K562 (cell line): Measurements from ENCODE around the gene CHD1L. TPM values are rescaled to one million over a fixed set of nuclear protein-coding genes. Genes with fewer than 3 reads are reported as not detected.
"Not testable (repeated sequence)": the region's sequence is repeated elsewhere in the genome, so short reads cannot be mapped to it uniquely, and the experiment has no call there.

Source experiments
- ATAC-seq: fragments of 200-7000 bp; cut with Tn5 transposase; 3 replicates; pipeline ENCODE4 v1.9.1; 2020; ENCODE audit warnings: moderate library complexity
- BruUV-seq: library from RNA; stranded (reverse); fragments of 400-500 nt; replicated peaks from 2 replicates; lab custom pipeline; 2021; lab: Mats Ljungman, UMichigan
- CTCF ChIA-PET: fragments of 300-600 bp; formaldehyde crosslinking; extraction: SDS; loops from one replicate; lab custom pipeline; 2021; ENCODE audit warnings: low intra/inter-chr PET ratio; lab: Yijun Ruan, JAX
- POLR2A ChIA-PET: fragments of 300-600, 350-650 bp; sonication (Branson Sonifier 250); formaldehyde crosslinking; extraction: SDS; loops from one replicate; lab custom pipeline; 2021; ENCODE audit warnings: antibody characterized with exemption, inconsistent platforms; lab: Yijun Ruan, JAX
- DNase-seq, 4 experiments: peaks; one replicate each; pipeline versions ENCODE4 v3.0.0 to v3.0.0-alpha.2; 2011 to 2018; ENCODE audit warnings: low spot score in 3 of 4, mixed read lengths in 3 of 4; ENCODE audit errors: extremely low read depth in 1 of 4
- FAIRE-seq: peaks from 2 replicates; lab custom pipeline; 2011; peaks lifted over from hg19 to GRCh38; lab: Jason Lieb, UNC
- H2AFZ ChIP-seq: 2 replicates; pipeline ENCODE4 v1.6.0; 2011; ENCODE audit warnings: low read depth, low read length, control low read depth, inconsistent platforms
- H3K27ac ChIP-seq: fragments of 200-600 bp; 3 replicates; pipeline ENCODE4 v1.8.0; 2011; ENCODE audit warnings: low read depth, mild to moderate bottlenecking, control low read depth, inconsistent platforms, low read length, moderate library complexity, mixed read lengths; ENCODE audit errors: extremely low read depth
- H3K27me3 ChIP-seq, 2 experiments: fragments of 300-600 bp in 1 of 2; 2 replicates in 1 of 2; 3 replicates in 1 of 2; pipeline versions ENCODE4 v1.6.0 to v1.8.0; 2011; ENCODE audit warnings: inconsistent platforms in 2 of 2, low read length in 2 of 2, mild to moderate bottlenecking in 1 of 2, mixed read lengths in 1 of 2, moderate library complexity in 1 of 2; ENCODE audit not compliant: control insufficient read depth in 2 of 2, insufficient read depth in 2 of 2
- H3K36me3 ChIP-seq: fragments of 300-600 bp; 3 replicates; pipeline ENCODE4 v1.8.0; 2011; ENCODE audit warnings: mild to moderate bottlenecking, low read length, inconsistent platforms; ENCODE audit not compliant: control insufficient read depth, insufficient read depth
- H3K4me1 ChIP-seq, 2 experiments: fragments of 200-600 bp in 1 of 2; replicated peaks in 1 of 2; 2 replicates in 1 of 2; 3 replicates in 1 of 2; pipeline versions ENCODE4 v1.5.1 to v1.8.0; 2011; ENCODE audit warnings: inconsistent platforms in 2 of 2, low read length in 2 of 2, mild to moderate bottlenecking in 1 of 2, mixed read lengths in 1 of 2, moderate library complexity in 1 of 2; ENCODE audit not compliant: control insufficient read depth in 2 of 2, insufficient read depth in 2 of 2
- H3K4me2 ChIP-seq: 2 replicates; pipeline ENCODE4 v1.6.1; 2011; ENCODE audit warnings: low read length, control low read depth, inconsistent platforms, mixed read lengths; ENCODE audit not compliant: insufficient read depth
- H3K4me3 ChIP-seq: fragments of 200-600 bp; sonication (generic), shearing (Covaris generic); 2 replicates; pipeline ENCODE4 v1.5.1; 2016; ENCODE audit warnings: control low read depth, inconsistent platforms
- H3K79me2 ChIP-seq: fragments of 200-600 bp; 3 replicates; pipeline ENCODE4 v1.8.0; 2011; ENCODE audit warnings: low read length, inconsistent platforms; ENCODE audit not compliant: control insufficient read depth, insufficient read depth
- H3K9ac ChIP-seq, 2 experiments: 2 replicates each; pipeline versions ENCODE4 v1.6.0 to v1.6.1; 2011; ENCODE audit warnings: low read depth in 2 of 2, low read length in 2 of 2, control low read depth in 1 of 2, inconsistent platforms in 1 of 2, mild to moderate bottlenecking in 1 of 2, mixed read lengths in 1 of 2; ENCODE audit not compliant: insufficient read depth in 1 of 2
- H3K9me1 ChIP-seq: one replicate; pipeline ENCODE4 v1.6.0; 2011; ENCODE audit warnings: inconsistent platforms, mild to moderate bottlenecking, low read length, moderate library complexity; ENCODE audit not compliant: control insufficient read depth, insufficient read depth
- H3K9me3 ChIP-seq: replicated peaks from 2 replicates; pipeline ENCODE4 v1.5.1; 2011; ENCODE audit warnings: low read depth, low read length, inconsistent platforms; ENCODE audit not compliant: control insufficient read depth, insufficient read depth
- H4K20me1 ChIP-seq: replicated peaks from 2 replicates; pipeline ENCODE4 v1.6.1; 2011; ENCODE audit warnings: low read length, inconsistent platforms, mixed read lengths; ENCODE audit not compliant: control insufficient read depth, insufficient read depth
- MTA3 ChIP-seq: fragments of 450-650 bp; formaldehyde crosslinking; IDR thresholded peaks from 2 replicates; pipeline ENCODE4 v1.6.1; 2017; ENCODE audit warnings: mild to moderate bottlenecking, borderline replicate concordance
- ZBTB40 ChIP-seq, 2 experiments: fragments of 450-650 bp in 1 of 2; sonication (generic) in 1 of 2; formaldehyde crosslinking in 1 of 2; IDR thresholded peaks; 2 replicates each; pipeline versions ENCODE4 v1.7.1 to v1.9.0; 2016 to 2022; ENCODE audit warnings: inconsistent platforms in 1 of 2, mild to moderate bottlenecking in 1 of 2, missing genetic modification reagents in 1 of 2
- ZFP91 ChIP-seq: sonication (generic); formaldehyde crosslinking; IDR thresholded peaks from 2 replicates; pipeline ENCODE4 v1.8.0; 2022; ENCODE audit warnings: mild to moderate bottlenecking, missing genetic modification reagents
- WGBS: fragments of 100-300 bp; shearing (Covaris generic); methylation state at CpG from one replicate; pipeline ENCODE4 v1.1.6; 2016; ENCODE audit warnings: low coverage, mixed read lengths; ENCODE audit not compliant: insufficient coverage; ENCODE audit errors: missing lambda C conversion rate; 5-methylcytosine and 5-hydroxymethylcytosine counted together
- in situ Hi-C: fragments of 300-500 bp; cut with MboI; formaldehyde crosslinking; loops from 4 replicates; pipeline ENCODE4 v1.15.0; 2018; ENCODE audit warnings: inconsistent platforms, mixed read lengths
- intact Hi-C: fragments of 100-400 bp; cut with micrococcal nuclease; formaldehyde crosslinking; loops from 2 replicates; pipeline ENCODE4 v1.14.2; 2022
- polyA plus RNA-seq, 8 experiments: library from polyadenylated mRNA; depleted of rRNA in 4 of 8; stranded (reverse) in 5 of 8; unstranded in 3 of 8; fragments of >200 nt; fragmentation: Nextera tagmentation in 2 of 8; fragmentation: Illumina TruSeq in 1 of 8; extraction: Ambion mirVana in 2 of 8; extraction: Trizol in 1 of 8; gene quantifications; 2 replicates each; pipeline versions ENCODE4 v1.2.1 to v1.2.3, GENCODE V29; 2011 to 2014; ENCODE audit warnings: inconsistent platforms in 1 of 8, missing spikeins in 1 of 8
- total RNA-seq, 7 experiments: library from RNA; depleted of rRNA in 6 of 7; stranded (reverse); fragments of >200 nt in 6 of 7; fragmentation: Illumina TruSeq in 2 of 7; extraction: Trizol in 2 of 7; gene quantifications; 2 replicates each; pipeline versions ENCODE4 v1.2.1 to v1.2.3, GENCODE V29; 2011 to 2021; ENCODE audit warnings: low replicate concordance in 1 of 7
- TF ChIP-seq, protein P1 (sequence below): fragments of 450-650 bp; IDR thresholded peaks from 2 replicates; pipeline ENCODE4 v1.6.1; 2017; ENCODE audit warnings: mild to moderate bottlenecking, moderate library complexity
- TF ChIP-seq, protein P2 (sequence below): fragments of 250-450 bp; sonication (Bioruptor Pico); IDR thresholded peaks from 2 replicates; pipeline ENCODE4 v1.8.0; 2021; ENCODE audit warnings: borderline replicate concordance, mild to moderate bottlenecking, moderate library complexity; ENCODE audit not compliant: poor library complexity, severe bottlenecking

The CHD1L gene
- total and polyA plus RNA-seq, 9 of the 15 experiments (the other 6 are each of a cell fraction or from before 2014, with no cell fraction given), result 25.0 to 93.3 (median 59.1) TPM

GRCh38 chr1:147225193-147225730 lies 17.2 kb upstream of the CHD1L start, which contains the start of gene FMO5 (continued):
- TF ChIP-seq ZBTB40 (IDR thresholded peaks at IDR 0.05) (peak; percentile 29; the same call in 1 of the 2 replicates), ZBTB40 (CRISPR knock-in tag; IDR thresholded peaks at IDR 0.05) (no peak), MTA3 (no peak), ZFP91 (CRISPR knock-in tag) (peak; percentile 80)
- TF ChIP-seq, protein P1, sequence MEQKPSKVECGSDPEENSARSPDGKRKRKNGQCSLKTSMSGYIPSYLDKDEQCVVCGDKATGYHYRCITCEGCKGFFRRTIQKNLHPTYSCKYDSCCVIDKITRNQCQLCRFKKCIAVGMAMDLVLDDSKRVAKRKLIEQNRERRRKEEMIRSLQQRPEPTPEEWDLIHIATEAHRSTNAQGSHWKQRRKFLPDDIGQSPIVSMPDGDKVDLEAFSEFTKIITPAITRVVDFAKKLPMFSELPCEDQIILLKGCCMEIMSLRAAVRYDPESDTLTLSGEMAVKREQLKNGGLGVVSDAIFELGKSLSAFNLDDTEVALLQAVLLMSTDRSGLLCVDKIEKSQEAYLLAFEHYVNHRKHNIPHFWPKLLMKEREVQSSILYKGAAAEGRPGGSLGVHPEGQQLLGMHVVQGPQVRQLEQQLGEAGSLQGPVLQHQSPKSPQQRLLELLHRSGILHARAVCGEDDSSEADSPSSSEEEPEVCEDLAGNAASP, result no peak
- TF ChIP-seq, protein P2, sequence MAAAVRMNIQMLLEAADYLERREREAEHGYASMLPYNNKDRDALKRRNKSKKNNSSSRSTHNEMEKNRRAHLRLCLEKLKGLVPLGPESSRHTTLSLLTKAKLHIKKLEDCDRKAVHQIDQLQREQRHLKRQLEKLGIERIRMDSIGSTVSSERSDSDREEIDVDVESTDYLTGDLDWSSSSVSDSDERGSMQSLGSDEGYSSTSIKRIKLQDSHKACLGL (CRISPR knock-in tag), result no peak

DNA sequence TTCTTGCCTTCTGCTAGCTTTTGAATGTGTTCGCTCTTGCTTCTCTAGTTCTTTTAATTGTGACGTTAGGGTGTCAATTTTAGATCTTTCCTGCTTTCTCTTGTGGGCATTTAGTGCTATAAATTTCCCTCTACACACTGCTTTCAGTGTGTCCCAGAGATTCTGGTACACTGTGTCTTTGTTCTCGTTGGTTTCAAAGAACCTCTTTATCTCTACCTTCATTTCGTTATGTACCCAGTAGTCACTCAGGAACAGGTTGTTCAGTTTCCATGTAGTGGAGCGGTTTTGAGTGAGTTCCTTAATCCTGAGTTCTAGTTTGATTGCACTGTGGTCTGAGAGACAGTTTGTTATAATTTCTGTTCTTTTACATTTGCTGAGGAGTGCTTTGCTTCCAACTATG lies 11.5 kb upstream of the CHD1L start:
- intact Hi-C loops, DNase-seq, POLR2A ChIA-PET, H3K4me2 ChIP-seq, FAIRE-seq, BruUV-seq, H4K20me1 ChIP-seq, H3K9ac ChIP-seq, H3K9me1 ChIP-seq, ATAC-seq, H3K79me2 ChIP-seq, H2AFZ ChIP-seq, CTCF ChIA-PET, H3K27ac ChIP-seq, H3K36me3 ChIP-seq, H3K4me3 ChIP-seq, H3K9me3 ChIP-seq, in situ Hi-C loops, H3K4me1 ChIP-seq, H3K27me3 ChIP-seq: not testable (repeated sequence)
- WGBS, result under 1% methylated on average over 5 of the region's 5 CpGs
